NOMO-1 (cell line): ENCODE data around the gene CELF4.

Experiments used
- DNase-seq, 2 experiments: peaks; one replicate each; lab custom pipeline; 2025; ENCODE audit not compliant: unreplicated experiment in 2 of 2; lab: John Stamatoyannopoulos, UW

Gene CELF4

GRCh38 chr18:37565101-37565976 is at the start of gene CELF4:
TSS of gene CELF4 (minus strand) at chr18:37565798.
- DNase-seq: no peak

GRCh38 chr18:37613253-37613565 is 47.6 kb upstream of the CELF4 start:
- no peak for DNase-seq

GRCh38 chr18:37612524-37613252 is 47.1 kb upstream of the CELF4 start:
- no peak for DNase-seq

- DNase-seq: no peak
Measured at GRCh38 chr18:37611614-37612279, 46.1 kb upstream of the CELF4 start.

- DNase-seq: no peak
Measured at GRCh38 chr18:37608876-37609275, 43.3 kb upstream of the CELF4 start.

GRCh38 chr18:37607281-37607680 is 41.7 kb upstream of the CELF4 start:
- DNase-seq: no peak

GRCh38 chr18:37604032-37604431 is 38.4 kb upstream of the CELF4 start:
- no peak for DNase-seq

- DNase-seq: no peak
Measured at GRCh38 chr18:37598966-37599896, 33.6 kb upstream of the CELF4 start.

- no peak for DNase-seq
Measured at GRCh38 chr18:37598396-37598795, 32.8 kb upstream of the CELF4 start.

GRCh38 chr18:37590346-37590745 is 24.7 kb upstream of the CELF4 start:
- no peak for DNase-seq

GRCh38 chr18:37588289-37588688 is 22.7 kb upstream of the CELF4 start:
- DNase-seq: no peak

- no peak for DNase-seq
Measured at GRCh38 chr18:37586656-37587225, 21.1 kb upstream of the CELF4 start.

GRCh38 chr18:37584952-37585695 is 19.5 kb upstream of the CELF4 start:
- DNase-seq: no peak

GRCh38 chr18:37584217-37584616 is 18.6 kb upstream of the CELF4 start:
- no peak for DNase-seq

GRCh38 chr18:37582261-37582660 is 16.7 kb upstream of the CELF4 start:
- DNase-seq: no peak

GRCh38 chr18:37578886-37579513 is 13.4 kb upstream of the CELF4 start:
- peak in 1 of 2 experiments; percentile 4 for DNase-seq

GRCh38 chr18:37578182-37578678 is 12.6 kb upstream of the CELF4 start:
- no peak for DNase-seq

GRCh38 chr18:37577051-37577611 is 11.5 kb upstream of the CELF4 start:
- DNase-seq: no peak

GRCh38 chr18:37575646-37576045 is 10.0 kb upstream of the CELF4 start:
- DNase-seq: no peak
